IMR-90 (cell line): ENCODE results near the gene SLBP. TPM values are rescaled to one million over a fixed set of nuclear protein-coding genes. Genes with fewer than 3 reads are reported as not detected.

Source experiments
- ATAC-seq: fragments of 200-7000 bp; cut with Tn5 transposase; 2 replicates; pipeline ENCODE4 v1.9.1; 2020; ENCODE audit warnings: low read depth, mild to moderate bottlenecking, moderate library complexity
- BruUV-seq: library from RNA; stranded (reverse); fragments of 400-500 nt; replicated peaks from 2 replicates; lab custom pipeline; 2021; lab: Mats Ljungman, UMichigan
- CTCF ChIA-PET: fragments of 300-600 bp; formaldehyde crosslinking; extraction: SDS; loops from one replicate; lab custom pipeline; 2021; ENCODE audit warnings: antibody characterized with exemption; lab: Yijun Ruan, JAX
- POLR2A ChIA-PET: fragments of 300-600 bp; sonication (Branson Sonifier 250); formaldehyde crosslinking; loops from one replicate; lab custom pipeline; 2022; ENCODE audit warnings: antibody characterized with exemption; ENCODE audit not compliant: unreplicated experiment; lab: Charles Lee
- DNase-seq: peaks from one replicate; pipeline ENCODE4 v3.0.0; 2013
- H2AFZ ChIP-seq: replicated peaks from 2 replicates; pipeline ENCODE3; 2013; ENCODE audit warnings: low read length, mild to moderate bottlenecking; ENCODE audit not compliant: poor library complexity
- H2AK5ac ChIP-seq: 2 replicates; pipeline ENCODE4 v1.6.1; 2013; ENCODE audit warnings: low read depth, low read length, inconsistent platforms
- H2AK9ac ChIP-seq: replicated peaks from 2 replicates; pipeline ENCODE3; 2013; ENCODE audit warnings: mild to moderate bottlenecking, low read depth, low read length, moderate library complexity; ENCODE audit not compliant: poor library complexity
- H2BK120ac ChIP-seq: 2 replicates; pipeline ENCODE4 v1.6.1; 2013; ENCODE audit warnings: low read depth, low read length, inconsistent platforms
- H2BK15ac ChIP-seq: 3 replicates; pipeline ENCODE4 v1.6.1; 2013; ENCODE audit warnings: low read depth, low read length, inconsistent platforms
- H2BK20ac ChIP-seq: 2 replicates; pipeline ENCODE4 v1.6.1; 2013; ENCODE audit warnings: low read depth, mild to moderate bottlenecking, inconsistent platforms, low read length, moderate library complexity
- H2BK5ac ChIP-seq: 2 replicates; pipeline ENCODE4 v1.6.1; 2013; ENCODE audit warnings: mild to moderate bottlenecking, low read depth, low read length, inconsistent platforms; ENCODE audit not compliant: poor library complexity, severe bottlenecking
- H3K14ac ChIP-seq: replicated peaks from 2 replicates; pipeline ENCODE4 v1.6.1; 2013; ENCODE audit warnings: low read depth, low read length, inconsistent platforms
- H3K18ac ChIP-seq: 2 replicates; pipeline ENCODE4 v1.6.1; 2013; ENCODE audit warnings: low read depth, low read length, control low read depth
- H3K23ac ChIP-seq: 2 replicates; pipeline ENCODE4 v1.6.1; 2013; ENCODE audit warnings: low read depth, low read length, inconsistent platforms
- H3K27ac ChIP-seq: 2 replicates; pipeline ENCODE4 v1.5.1; 2013; ENCODE audit warnings: mild to moderate bottlenecking, control low read depth, low read length; ENCODE audit not compliant: insufficient read depth
- H3K27me3 ChIP-seq: 2 replicates; pipeline ENCODE4 v1.6.1; 2013; ENCODE audit warnings: low read length; ENCODE audit not compliant: control insufficient read depth, insufficient read depth
- H3K36me3 ChIP-seq: 2 replicates; pipeline ENCODE4 v1.6.1; 2013; ENCODE audit warnings: low read length, mixed read lengths; ENCODE audit not compliant: control insufficient read depth, insufficient read depth
- H3K4ac ChIP-seq: 2 replicates; pipeline ENCODE4 v1.6.1; 2013; ENCODE audit warnings: low read depth, low read length, inconsistent platforms
- H3K4me1 ChIP-seq: 2 replicates; pipeline ENCODE4 v1.6.1; 2013; ENCODE audit warnings: low read length, mixed read lengths; ENCODE audit not compliant: control insufficient read depth, insufficient read depth
- H3K4me2 ChIP-seq: 2 replicates; pipeline ENCODE4 v1.6.1; 2013; ENCODE audit warnings: low read depth, mild to moderate bottlenecking, control low read depth, low read length, moderate library complexity
- H3K4me3 ChIP-seq: 2 replicates; pipeline ENCODE4 v1.5.1; 2013; ENCODE audit warnings: low read depth, mild to moderate bottlenecking, control low read depth, low read length, moderate library complexity; ENCODE audit not compliant: insufficient read depth
- H3K56ac ChIP-seq: 2 replicates; pipeline ENCODE4 v1.6.1; 2013; ENCODE audit warnings: low read length, inconsistent platforms; ENCODE audit not compliant: insufficient read depth; ENCODE audit errors: extremely low read depth
- H3K79me1 ChIP-seq, 2 experiments: 2 replicates each; pipeline ENCODE4 v1.6.1; 2013; ENCODE audit warnings: low read length in 2 of 2, inconsistent platforms in 1 of 2, low read depth in 1 of 2
- H3K9ac ChIP-seq: 2 replicates; pipeline ENCODE4 v1.6.1; 2013; ENCODE audit warnings: low read depth, low read length, control low read depth
- H3K9me1 ChIP-seq: 2 replicates; pipeline ENCODE4 v1.6.1; 2013; ENCODE audit warnings: low read length, inconsistent platforms; ENCODE audit not compliant: insufficient read depth
- H3K9me3 ChIP-seq: 2 replicates; pipeline ENCODE4 v1.6.1; 2013; ENCODE audit warnings: low read length; ENCODE audit not compliant: control insufficient read depth, insufficient read depth
- H4K20me1 ChIP-seq: 2 replicates; pipeline ENCODE4 v1.6.1; 2013; ENCODE audit warnings: low read length, inconsistent platforms; ENCODE audit not compliant: insufficient read depth
- H4K5ac ChIP-seq: 2 replicates; pipeline ENCODE4 v1.6.1; 2013; ENCODE audit warnings: mild to moderate bottlenecking, low read depth, low read length, control low read depth
- H4K8ac ChIP-seq, 2 experiments: 2 replicates each; pipeline ENCODE4 v1.6.1; 2013; ENCODE audit warnings: low read depth in 2 of 2, low read length in 2 of 2, control low read depth in 1 of 2, inconsistent platforms in 1 of 2
- H4K91ac ChIP-seq: 2 replicates; pipeline ENCODE4 v1.6.1; 2013; ENCODE audit warnings: low read depth, low read length, inconsistent platforms; ENCODE audit not compliant: insufficient read depth
- BHLHE40 ChIP-seq: fragments of 150-350 bp; IDR thresholded peaks from 2 replicates; pipeline ENCODE4 v1.6.1; 2016; ENCODE audit warnings: mild to moderate bottlenecking, low read depth, low read length
- CEBPB ChIP-seq: IDR thresholded peaks from 2 replicates; pipeline ENCODE4 v1.6.1; 2012; ENCODE audit warnings: low read depth, low read length, improper control_type of control experiment
- CHD1 ChIP-seq: IDR thresholded peaks from 2 replicates; pipeline ENCODE4 v1.6.1; 2012; ENCODE audit warnings: low read depth, low read length, improper control_type of control experiment
- FOS ChIP-seq: fragments of 150-350 bp; IDR thresholded peaks from 2 replicates; pipeline ENCODE4 v1.6.1; 2016; ENCODE audit warnings: low read depth, low read length
- MAFK ChIP-seq: IDR thresholded peaks from 2 replicates; pipeline ENCODE4 v1.6.1; 2012; ENCODE audit warnings: low read depth, low read length, improper control_type of control experiment
- MAZ ChIP-seq: IDR thresholded peaks from 2 replicates; pipeline ENCODE4 v1.6.1; 2012; ENCODE audit warnings: low read depth, mild to moderate bottlenecking, low read length, improper control_type of control experiment, moderate library complexity, borderline replicate concordance
- MXI1 ChIP-seq: IDR thresholded peaks from 2 replicates; pipeline ENCODE4 v1.6.1; 2012; ENCODE audit warnings: low read depth, mild to moderate bottlenecking, low read length, moderate library complexity, borderline replicate concordance
- NFE2L2 ChIP-seq: fragments of 150-350 bp; IDR thresholded peaks from 2 replicates; pipeline ENCODE4 v1.6.1; 2016; ENCODE audit warnings: low read depth, mild to moderate bottlenecking, low read length
- POLR2A ChIP-seq: IDR thresholded peaks from 2 replicates; pipeline ENCODE4 v1.6.1; 2012; ENCODE audit warnings: mild to moderate bottlenecking, low read depth, low read length
- RAD21 ChIP-seq: IDR thresholded peaks from 2 replicates; pipeline ENCODE4 v1.6.1; 2012; ENCODE audit warnings: low read length, improper control_type of control experiment
- RCOR1 ChIP-seq: IDR thresholded peaks from 2 replicates; pipeline ENCODE4 v1.6.1; 2012; ENCODE audit warnings: mild to moderate bottlenecking, low read length, improper control_type of control experiment; ENCODE audit not compliant: insufficient replicate concordance
- RFX5 ChIP-seq: IDR thresholded peaks from 2 replicates; pipeline ENCODE4 v1.8.0; 2012; ENCODE audit warnings: low read depth, mild to moderate bottlenecking, low read length, moderate library complexity
- SMC3 ChIP-seq: fragments of 150-350 bp; IDR thresholded peaks from 2 replicates; pipeline ENCODE4 v1.6.1; 2016; ENCODE audit warnings: low read depth, mild to moderate bottlenecking, antibody characterized with exemption, low read length, moderate library complexity
- WGBS, 2 experiments: methylation state at CpG; one replicate each; pipeline versions ENCODE4 v1.1.5 to v1.1.7; 2013; ENCODE audit warnings: missing lambda C conversion rate in 2 of 2; ENCODE audit not compliant: insufficient read length in 1 of 2; ENCODE audit errors: extremely low coverage in 2 of 2; 5-methylcytosine and 5-hydroxymethylcytosine counted together
- dilution Hi-C: fragments of 300-500 bp; cut with HindIII; formaldehyde crosslinking; loops from one replicate; pipeline ENCODE4 v1.14.3; 2018; ENCODE audit warnings: low sequenced_read_pairs; ENCODE audit not compliant: unreplicated experiment
- in situ Hi-C: fragments of 300-500 bp; cut with MboI; formaldehyde crosslinking; loops from 3 replicates; pipeline ENCODE4 v1.14.3; 2019; ENCODE audit warnings: low sequenced_read_pairs, inconsistent platforms, mixed read lengths
- intact Hi-C: fragments of 100-400 bp; cut with micrococcal nuclease; formaldehyde crosslinking; loops from 2 replicates; pipeline ENCODE4 v1.10.0; 2022
- polyA plus RNA-seq, 3 experiments: library from polyadenylated mRNA; depleted of rRNA; stranded (reverse); fragments of >200 nt; gene quantifications; 2 replicates each; pipeline ENCODE4 v1.2.3, GENCODE V29; 2012; ENCODE audit warnings: low replicate concordance in 1 of 3
- total RNA-seq: library from RNA; depleted of rRNA; stranded (reverse); fragments of >200 nt; gene quantifications from 2 replicates; pipeline ENCODE4 v1.2.3, GENCODE V29; 2012
- TF ChIP-seq, protein P1 (sequence below): fragments of 150-350 bp; IDR thresholded peaks from 2 replicates; pipeline ENCODE4 v1.6.1; 2016; ENCODE audit warnings: low read depth, mild to moderate bottlenecking, low read length, moderate library complexity, borderline replicate concordance
- TF ChIP-seq, protein P2 (sequence below): conservative IDR thresholded peaks from 2 replicates; pipeline ENCODE4 v1.5.1; 2012; ENCODE audit warnings: mild to moderate bottlenecking, low read depth, low read length, improper control_type of control experiment
- TF ChIP-seq, protein P3 (sequence below): fragments of 150-350 bp; IDR thresholded peaks from 2 replicates; pipeline ENCODE4 v1.6.1; 2017; ENCODE audit warnings: mild to moderate bottlenecking, antibody characterized with exemption, low read length, low read depth

Gene SLBP
- total and polyA plus RNA-seq, 2 of the 4 experiments (the other 2 are of a cell fraction): 64.9 to 66.1 TPM

DNA sequence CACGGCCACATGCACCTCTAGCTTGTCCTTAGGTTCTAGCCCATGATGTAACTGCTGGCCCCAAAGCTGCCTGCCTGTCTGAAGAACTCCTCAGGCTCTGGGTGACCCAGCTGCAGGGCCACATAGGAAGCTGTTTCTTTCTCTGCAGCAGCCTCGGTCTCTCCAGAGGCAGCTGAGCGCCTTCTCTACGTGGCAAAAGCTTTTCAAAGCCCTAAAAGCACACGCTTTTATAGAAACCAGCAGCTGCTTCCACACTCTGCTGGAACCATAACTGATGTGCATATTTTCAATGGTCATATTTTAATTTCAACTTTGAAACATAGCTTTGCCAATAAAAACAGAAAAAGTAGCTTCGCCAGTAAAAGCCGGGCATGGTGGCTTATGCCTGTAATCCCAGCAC, 65.4 kb downstream of the SLBP start:
- H3K4me2 ChIP-seq: no peak overlapping the region
- H2BK15ac ChIP-seq: no peak overlapping the region
- H3K9me3 ChIP-seq: no peaks in the 10 kb centered on the region
- no peak overlapping the region for H2AK9ac ChIP-seq
- no peak overlapping the region for H3K14ac ChIP-seq
- DNase-seq (no peak), ATAC-seq (no peak)
- H4K5ac ChIP-seq: no peak overlapping the region
- no peak overlapping the region for H3K18ac ChIP-seq
- ChIA-PET POLR2A (no interaction called here), CTCF (no interaction called here)
- no peak overlapping the region for H3K23ac ChIP-seq
- no peak for TF ChIP-seq MAZ
- no peak for TF ChIP-seq NFE2L2
- no peak for TF ChIP-seq CHD1
- TF ChIP-seq SMC3: no peak
- no peak for TF ChIP-seq MAFK
- TF ChIP-seq FOS: no peak
- TF ChIP-seq, protein P1, sequence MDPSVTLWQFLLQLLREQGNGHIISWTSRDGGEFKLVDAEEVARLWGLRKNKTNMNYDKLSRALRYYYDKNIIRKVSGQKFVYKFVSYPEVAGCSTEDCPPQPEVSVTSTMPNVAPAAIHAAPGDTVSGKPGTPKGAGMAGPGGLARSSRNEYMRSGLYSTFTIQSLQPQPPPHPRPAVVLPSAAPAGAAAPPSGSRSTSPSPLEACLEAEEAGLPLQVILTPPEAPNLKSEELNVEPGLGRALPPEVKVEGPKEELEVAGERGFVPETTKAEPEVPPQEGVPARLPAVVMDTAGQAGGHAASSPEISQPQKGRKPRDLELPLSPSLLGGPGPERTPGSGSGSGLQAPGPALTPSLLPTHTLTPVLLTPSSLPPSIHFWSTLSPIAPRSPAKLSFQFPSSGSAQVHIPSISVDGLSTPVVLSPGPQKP: no peak
- no peak for TF ChIP-seq POLR2A
- no peak for TF ChIP-seq CEBPB
- TF ChIP-seq BHLHE40: no peak
- TF ChIP-seq, protein P2, sequence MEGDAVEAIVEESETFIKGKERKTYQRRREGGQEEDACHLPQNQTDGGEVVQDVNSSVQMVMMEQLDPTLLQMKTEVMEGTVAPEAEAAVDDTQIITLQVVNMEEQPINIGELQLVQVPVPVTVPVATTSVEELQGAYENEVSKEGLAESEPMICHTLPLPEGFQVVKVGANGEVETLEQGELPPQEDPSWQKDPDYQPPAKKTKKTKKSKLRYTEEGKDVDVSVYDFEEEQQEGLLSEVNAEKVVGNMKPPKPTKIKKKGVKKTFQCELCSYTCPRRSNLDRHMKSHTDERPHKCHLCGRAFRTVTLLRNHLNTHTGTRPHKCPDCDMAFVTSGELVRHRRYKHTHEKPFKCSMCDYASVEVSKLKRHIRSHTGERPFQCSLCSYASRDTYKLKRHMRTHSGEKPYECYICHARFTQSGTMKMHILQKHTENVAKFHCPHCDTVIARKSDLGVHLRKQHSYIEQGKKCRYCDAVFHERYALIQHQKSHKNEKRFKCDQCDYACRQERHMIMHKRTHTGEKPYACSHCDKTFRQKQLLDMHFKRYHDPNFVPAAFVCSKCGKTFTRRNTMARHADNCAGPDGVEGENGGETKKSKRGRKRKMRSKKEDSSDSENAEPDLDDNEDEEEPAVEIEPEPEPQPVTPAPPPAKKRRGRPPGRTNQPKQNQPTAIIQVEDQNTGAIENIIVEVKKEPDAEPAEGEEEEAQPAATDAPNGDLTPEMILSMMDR: no peak
- TF ChIP-seq, protein P3, sequence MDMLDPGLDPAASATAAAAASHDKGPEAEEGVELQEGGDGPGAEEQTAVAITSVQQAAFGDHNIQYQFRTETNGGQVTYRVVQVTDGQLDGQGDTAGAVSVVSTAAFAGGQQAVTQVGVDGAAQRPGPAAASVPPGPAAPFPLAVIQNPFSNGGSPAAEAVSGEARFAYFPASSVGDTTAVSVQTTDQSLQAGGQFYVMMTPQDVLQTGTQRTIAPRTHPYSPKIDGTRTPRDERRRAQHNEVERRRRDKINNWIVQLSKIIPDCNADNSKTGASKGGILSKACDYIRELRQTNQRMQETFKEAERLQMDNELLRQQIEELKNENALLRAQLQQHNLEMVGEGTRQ: no peak
- TF ChIP-seq MXI1: no peak
- no peak for TF ChIP-seq RCOR1
- TF ChIP-seq RFX5: no peak
- no peak for TF ChIP-seq RAD21
- H3K4me3 ChIP-seq: no peak overlapping the region
- H4K20me1 ChIP-seq: no peaks in the 10 kb centered on the region
- H3K36me3 ChIP-seq: no peaks in the 10 kb centered on the region
- H3K4ac ChIP-seq: no peak overlapping the region
- no peak overlapping the region for H4K91ac ChIP-seq
- H2AFZ ChIP-seq: no peak overlapping the region
- in situ Hi-C loops (loop anchor here (25.0 kb wide), 1 partner anchor 484 kb away; the partner anchor contains the start of gene SPON2), dilution Hi-C loops (no loop called here), intact Hi-C loops (no loop called here)
- H3K79me1 ChIP-seq: no peaks in the 10 kb centered on the region
- no peaks in the 10 kb centered on the region for H3K4me1 ChIP-seq
- H2BK120ac ChIP-seq: no peak overlapping the region
- H3K27me3 ChIP-seq: no peaks in the 10 kb centered on the region
- H2BK5ac ChIP-seq: no peak overlapping the region
- H3K56ac ChIP-seq: no peak overlapping the region
- H4K8ac ChIP-seq: no peak overlapping the region
- 56% methylated on average over 2 of the region's 7 CpGs; no CpG with 5 or more reads in 1 of the 2 experiments for WGBS, 2 experiments
- no peak overlapping the region for H3K27ac ChIP-seq
- no peak overlapping the region for H3K9ac ChIP-seq
- no peak overlapping the region for H2BK20ac ChIP-seq
- no peaks in the 10 kb centered on the region for H3K9me1 ChIP-seq
- H2AK5ac ChIP-seq: no peak overlapping the region
- BruUV-seq: no TSS peak
